ENCODE measurements around the gene SLC9A1.

SLC9A1 gene

DNA sequence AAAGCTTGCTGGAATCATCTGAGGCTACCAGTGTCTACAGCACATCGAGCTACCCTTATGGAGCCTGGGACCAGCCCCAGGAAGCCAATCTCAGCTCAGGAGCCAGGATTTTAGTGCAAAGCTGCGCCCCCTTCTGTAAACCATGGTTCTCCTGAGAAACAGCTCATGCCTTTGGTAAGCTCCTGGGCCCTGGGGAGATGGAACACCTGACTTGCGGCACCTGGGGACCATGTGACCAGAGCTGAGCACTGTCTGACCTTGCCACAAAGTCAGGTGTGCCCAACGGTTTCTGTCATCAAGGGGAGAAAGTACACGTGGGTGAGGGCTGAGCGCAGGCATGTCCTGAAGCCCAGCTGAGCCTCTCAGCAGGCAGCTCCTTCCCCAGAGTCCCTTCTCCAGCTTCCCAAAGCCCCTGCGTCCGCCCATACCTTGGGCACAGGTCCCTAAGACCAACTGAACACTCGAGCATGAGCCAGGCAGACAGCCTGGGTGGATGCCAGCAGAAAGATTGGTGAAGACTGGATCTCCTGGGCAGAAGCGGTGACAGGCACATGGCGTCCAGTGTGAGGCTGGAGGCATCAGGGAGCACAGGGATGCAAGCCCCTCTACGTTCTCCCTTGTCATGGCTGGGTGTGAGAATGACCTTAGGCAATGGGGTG lies 84.4 kb downstream of the SLC9A1 start:
- DNase-seq (ENCODE audit: low spot score), result no peak

DNA sequence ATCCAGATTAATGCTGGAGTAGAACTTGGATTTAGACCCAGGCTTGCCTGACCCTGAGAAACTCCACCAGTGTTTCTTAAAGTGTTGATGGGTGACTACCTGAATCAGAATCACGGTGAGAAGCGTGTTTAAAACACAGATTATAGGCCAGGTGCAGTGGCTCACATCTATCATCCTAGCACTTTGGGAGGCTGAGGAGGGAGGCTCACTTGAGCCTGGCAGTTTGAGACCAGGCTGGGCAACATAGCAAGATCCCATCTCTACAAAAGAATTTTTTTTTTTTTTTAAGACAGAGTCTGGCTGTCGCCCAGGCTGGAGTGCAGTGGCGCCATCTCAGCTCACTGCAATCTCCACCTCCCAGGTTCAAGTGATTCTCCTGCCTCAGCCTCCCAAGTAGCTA lies 86.0 kb downstream of the SLC9A1 start:
- no peak for DNase-seq (ENCODE audit: low spot score)

DNA sequence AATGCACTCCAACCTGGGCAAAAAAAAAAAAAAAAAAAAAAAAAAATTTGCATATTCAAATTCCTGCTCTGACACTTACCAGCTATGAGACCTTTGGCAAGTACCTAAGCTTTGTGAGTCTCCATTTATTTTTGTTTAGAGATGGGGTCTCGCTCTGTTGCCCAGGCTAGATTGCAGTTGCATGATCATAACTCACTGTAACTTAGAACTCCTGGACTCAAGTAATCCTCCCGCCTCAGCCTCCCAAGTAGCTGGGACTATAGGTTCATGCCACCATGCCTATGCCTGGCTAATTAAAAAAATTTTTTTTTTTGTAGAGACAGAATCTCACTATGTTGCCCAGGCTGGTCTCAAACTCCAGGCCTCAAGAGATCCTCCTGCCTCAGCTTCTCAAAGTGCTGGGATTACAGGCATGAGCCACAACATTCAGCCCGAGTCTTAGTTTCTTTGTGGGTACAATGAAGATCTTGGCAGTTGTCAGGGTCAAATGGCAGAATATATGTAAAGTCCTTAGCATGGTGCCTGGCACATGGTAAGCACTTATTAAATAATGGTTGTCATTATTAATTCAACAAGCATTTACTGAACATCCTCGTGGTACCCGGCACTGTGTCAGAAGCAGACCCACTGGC lies 88.8 kb downstream of the SLC9A1 start:
- no peak for DNase-seq (ENCODE audit: low spot score)

DNA sequence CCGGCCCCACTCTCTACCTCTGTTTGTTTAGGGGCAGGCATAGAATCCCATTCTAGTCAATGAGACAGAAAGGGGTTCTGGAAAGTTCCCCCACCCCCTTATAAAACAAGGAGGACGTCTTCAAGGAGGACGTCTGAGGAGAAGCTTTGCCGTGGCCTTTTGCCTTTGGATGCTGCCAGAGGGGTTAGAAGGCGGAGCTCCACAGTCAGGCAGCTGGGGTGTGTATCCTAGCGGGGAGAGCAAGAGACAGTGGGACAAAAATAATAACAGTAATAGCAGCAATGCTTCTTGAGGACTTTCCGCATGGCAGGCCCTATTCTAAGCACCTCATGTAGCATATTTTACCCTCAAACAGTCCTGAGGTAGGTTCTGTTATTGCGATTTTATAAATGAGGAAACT lies 94.0 kb downstream of the SLC9A1 start:
- DNase-seq (ENCODE audit: low spot score), result no peak

- DNase-seq (ENCODE audit: low spot score), result no peak
Measured at GRCh38 chr1:27058966-27059669, 95.8 kb downstream of the SLC9A1 start.

- no peak for DNase-seq (ENCODE audit: low spot score)
Measured at GRCh38 chr1:27057801-27058625, 96.9 kb downstream of the SLC9A1 start.

- DNase-seq (ENCODE audit: low spot score), result no peak
Measured at GRCh38 chr1:27057389-27057788, 97.5 kb downstream of the SLC9A1 start.

GRCh38 chr1:27053977-27054753 lies 100.8 kb downstream of the SLC9A1 start:
- DNase-seq (ENCODE audit: low spot score), result no peak

DNA sequence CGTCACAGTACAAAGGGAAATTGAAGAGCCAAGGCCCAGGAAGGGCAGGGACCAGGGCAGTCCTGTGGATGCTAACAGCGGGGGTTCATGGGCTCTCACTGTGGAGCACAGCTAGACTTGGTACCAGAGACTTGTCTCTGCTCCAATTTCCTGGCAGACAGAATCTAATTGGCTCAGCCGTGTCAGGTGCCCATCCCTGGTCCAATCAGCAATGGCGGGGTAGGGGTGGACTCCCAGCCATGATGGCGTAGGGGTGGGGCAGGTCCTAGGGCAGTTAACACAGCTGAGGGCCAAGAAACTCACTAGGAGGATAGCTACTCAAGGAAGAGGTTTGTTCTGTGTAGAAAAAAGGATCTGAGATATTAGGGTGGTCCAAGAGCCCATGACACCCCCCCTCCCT lies 102.4 kb downstream of the SLC9A1 start:
- DNase-seq (ENCODE audit: low spot score), result no peak

GRCh38 chr1:27049607-27050006 lies 105.3 kb downstream of the SLC9A1 start:
- DNase-seq (ENCODE audit: low spot score), result no peak

DNA sequence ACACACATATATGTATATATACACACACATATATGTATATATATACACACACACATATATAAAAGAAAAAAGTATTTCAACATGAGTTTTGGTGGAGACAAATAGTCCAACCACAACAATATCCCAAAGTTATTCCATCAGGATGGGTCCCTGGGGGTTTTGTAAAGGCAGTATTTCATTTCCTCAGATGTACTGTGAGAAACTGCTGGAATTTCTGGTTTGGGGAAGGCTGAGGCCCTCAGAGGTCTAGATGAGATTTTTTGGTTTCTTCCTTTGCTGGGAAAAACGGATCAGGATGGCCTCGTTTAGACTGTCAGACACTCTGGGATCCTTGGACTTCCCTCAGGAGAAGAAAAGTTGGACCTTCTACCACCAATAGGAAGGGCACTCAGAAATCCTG lies 105.8 kb downstream of the SLC9A1 start:
- DNase-seq (ENCODE audit: low spot score), result no peak
